ENCODE data around the gene MED25.
"Not testable (repeated sequence)": the region's sequence is repeated elsewhere in the genome, so short reads cannot be mapped to it uniquely, and the experiment has no call there.

MED25 gene

DNA sequence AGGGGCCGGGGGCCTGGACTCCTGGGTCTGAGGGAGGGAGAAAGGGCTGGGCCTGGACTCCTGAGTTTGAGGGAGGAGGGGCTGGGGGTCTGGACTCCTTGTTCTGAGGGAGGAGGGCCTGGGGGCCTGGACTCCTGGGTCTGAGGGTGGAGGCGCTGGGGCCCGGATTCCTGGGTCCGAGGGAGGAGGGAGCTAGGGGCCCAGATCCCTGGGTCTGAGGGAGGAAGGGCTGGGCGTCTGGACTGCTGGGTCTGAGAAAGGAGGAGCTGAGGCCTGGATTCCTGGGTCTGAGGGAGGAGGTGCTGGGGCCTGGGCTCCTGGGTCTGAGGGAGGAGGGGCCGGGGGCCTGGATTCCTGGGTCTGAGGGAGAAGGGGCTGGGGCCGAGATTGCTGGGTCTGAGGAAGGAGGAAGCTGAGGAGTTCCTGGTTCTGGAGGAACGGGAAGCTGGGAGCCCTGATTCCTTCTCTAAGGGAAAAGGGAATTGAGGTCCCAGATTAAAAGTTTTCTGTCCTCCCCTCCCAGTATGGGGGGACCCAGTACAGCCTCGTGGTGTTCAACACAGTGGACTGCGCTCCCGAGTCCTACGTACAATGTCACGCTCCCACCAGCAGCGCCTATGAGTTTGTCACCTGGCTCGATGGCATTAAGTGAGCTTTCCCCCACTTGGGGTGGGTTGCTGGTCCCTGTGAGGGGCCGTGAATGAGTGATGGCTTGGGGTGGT, 721 bp downstream of the MED25 start:
- DNase-seq: peak in 1 of 14 donors; percentile 45

DNA sequence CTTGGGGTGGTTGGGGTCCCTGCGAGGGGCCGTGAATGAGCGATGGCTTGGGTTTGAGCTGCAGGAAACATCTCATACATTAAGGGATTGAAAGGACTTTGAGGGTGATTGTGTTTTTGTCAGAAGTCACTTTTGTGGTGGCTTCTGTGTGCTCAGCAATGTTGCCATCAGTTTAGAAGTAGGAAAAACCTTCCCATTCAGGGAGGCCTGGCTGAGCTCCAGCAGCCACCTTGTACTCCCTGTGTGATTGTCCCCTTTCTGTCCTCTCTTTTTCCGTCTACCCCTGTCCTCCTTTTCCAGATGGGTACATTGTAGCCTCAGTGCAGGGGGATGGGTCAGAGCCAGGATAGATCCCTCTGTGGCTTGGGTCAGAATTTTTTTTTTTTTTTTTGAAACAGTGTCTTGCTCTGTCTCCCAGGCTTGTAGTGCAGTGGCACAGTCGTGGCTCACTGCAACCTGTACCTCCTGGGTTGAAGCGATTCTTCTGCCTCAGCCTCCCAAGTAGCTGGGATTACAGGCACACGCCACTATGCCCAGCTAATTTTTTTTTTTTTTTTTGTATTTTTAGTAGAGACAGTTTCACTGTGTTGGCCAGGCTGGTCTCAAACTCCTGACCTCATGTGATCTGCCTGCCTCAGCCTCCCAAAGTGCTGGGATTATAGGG, 1.5 kb downstream of the MED25 start:
- not testable (repeated sequence) for DNase-seq

DNA sequence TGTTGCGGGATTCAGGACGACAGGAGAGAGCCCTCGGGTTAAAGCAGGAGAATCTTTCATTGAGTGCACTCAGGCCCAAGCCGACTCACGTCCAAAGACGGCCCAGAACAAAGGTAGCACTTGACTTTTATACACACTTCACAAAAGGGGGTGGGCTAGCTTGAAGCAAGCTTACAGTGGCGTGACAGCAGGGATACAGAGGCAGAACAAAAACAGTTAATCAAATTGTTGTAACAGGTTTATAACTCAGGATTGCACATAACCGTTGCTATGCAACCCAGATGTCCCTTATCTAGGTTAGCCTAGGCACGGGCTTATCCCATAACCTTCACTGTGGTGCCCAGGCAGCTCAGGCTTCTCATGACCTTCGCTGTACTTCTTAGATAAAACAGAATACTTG, 2.0 kb downstream of the MED25 start:
- DNase-seq: no peak

DNA sequence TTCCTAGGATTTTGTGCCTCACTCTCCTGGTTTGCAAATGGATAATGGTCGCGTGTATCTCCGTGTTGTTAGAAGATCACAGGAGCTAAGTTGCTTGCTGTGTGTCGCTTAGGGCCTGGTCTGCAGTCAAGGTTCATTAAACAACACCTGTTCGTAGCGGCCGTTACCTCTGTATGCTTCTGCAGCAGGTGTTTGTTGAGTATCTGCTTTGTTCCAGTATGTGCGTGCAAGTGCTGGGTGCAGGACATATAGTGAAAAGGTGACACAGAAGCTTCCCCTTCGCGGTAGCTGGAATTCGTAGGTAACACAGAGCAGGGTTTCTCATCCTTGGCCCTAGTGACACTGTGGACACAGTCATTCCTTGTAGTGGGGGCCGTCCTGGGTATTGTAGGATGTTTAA, 5.4 kb downstream of the MED25 start:
- DNase-seq: no peak

DNA sequence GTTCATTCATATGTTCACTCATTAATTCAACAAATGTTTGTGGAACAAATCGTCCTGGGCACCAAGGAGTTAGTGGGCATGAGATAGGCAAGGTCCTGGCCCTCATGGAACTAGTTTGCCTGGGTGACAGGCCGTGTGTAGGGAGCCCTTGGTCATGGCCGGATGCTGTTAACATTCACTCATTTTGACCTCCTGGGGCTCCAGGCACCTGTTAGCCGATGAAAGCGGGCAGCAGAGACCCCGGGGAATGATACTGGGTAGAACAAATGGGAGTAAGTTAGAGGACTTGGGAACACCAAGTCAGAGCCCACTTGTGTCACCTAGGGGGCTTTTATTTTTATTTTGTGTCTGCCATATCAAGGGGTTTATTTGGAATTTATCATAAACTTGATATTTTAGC, 6.6 kb downstream of the MED25 start:
- DNase-seq: no peak

DNA sequence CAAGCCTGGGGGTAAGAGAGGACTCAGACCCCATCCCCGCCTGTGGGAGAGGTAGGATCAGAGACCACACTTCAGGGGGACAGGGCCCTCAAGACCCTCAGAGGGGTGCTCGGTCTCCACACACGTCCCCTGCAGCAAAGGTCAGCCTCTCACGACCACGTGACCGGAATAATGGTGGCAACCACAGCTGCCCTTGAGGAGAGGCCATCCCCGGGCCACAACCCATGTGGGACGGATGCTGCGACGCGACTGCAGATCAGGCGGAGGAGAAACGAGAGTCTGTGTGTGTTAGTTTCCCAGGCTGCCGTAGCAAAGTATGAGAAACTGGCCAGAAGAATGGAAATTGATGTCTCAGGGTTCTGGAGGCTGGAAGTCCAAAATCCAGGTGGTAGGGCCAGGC, 8.9 kb downstream of the MED25 start:
- no peak for DNase-seq

DNA sequence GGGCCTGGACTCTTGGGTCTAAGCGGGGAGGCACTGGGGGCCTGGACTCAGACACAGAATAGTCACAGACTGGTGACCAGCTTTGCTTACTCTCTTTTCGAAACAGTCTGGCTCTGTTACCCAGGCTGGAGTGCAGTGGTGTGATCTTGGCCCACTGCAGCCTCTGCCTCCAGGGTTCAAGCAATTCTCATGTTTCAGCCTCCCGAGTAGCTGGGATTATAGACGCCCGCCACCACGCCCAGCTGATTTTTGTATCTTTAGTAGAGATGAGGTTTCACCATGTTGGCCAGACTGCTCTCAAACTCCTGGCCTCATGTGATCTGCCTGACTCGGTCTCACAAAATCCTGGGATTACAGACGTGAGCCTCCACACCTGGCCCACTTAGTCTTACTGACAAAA, 11.1 kb downstream of the MED25 start:
- DNase-seq: no peak

DNA sequence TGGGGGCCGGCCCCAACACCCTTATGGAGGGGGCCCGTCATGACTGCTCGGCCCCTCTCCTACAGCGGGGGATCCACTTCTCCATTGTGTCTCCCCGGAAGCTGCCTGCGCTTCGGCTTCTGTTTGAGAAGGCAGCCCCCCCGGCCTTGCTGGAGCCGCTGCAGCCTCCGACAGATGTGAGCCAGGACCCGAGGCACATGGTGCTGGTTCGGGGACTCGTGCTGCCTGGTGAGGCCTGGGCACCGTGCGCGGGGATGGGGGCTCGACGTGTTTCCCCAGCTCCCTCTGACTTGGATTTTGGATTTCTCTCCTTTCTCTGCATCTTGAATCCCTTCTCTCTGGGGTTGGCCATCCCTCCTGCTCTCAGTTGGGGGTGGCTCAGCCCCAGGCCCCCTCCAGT, 11.6 kb downstream of the MED25 start:
- no peak for DNase-seq

DNA sequence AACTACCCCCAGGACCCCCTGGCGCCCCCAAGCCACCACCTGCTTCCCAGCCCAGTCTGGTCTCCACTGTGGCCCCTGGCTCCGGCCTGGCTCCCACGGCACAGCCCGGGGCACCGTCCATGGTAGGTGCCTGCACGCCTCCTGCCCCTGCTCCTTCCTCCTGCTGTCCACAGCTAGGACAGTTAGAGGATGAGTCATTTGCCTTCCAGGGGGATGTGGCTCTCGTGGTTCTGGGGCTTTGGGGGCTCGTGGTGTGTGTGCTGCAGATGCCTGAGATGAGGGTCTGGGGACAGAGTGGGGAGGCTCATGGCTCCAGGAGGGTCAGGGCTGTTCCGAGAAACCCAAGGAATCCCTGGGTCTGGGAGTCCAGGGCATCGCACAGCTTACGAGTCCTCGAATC, 12.7 kb downstream of the MED25 start:
- DNase-seq: no peak

DNA sequence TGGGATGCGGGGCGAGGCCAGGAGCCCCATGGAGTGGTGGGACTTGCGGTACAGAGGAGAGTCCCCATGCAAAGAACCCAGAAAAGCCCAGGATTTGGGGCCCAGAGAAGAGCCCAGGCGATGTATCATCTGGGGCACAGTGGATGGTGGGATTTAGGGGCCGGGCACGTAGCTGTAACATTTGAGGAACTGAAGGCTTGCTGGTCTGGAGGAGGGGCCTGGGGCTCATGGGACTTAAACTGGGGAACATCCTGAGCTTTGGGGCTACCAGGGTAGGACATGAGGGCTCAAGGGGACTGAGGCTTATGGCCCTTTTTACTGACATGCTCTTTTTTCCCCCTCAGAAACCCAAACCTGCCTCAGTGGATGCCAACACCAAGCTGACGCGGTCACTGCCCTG, 13.5 kb downstream of the MED25 start:
- DNase-seq: no peak

DNA sequence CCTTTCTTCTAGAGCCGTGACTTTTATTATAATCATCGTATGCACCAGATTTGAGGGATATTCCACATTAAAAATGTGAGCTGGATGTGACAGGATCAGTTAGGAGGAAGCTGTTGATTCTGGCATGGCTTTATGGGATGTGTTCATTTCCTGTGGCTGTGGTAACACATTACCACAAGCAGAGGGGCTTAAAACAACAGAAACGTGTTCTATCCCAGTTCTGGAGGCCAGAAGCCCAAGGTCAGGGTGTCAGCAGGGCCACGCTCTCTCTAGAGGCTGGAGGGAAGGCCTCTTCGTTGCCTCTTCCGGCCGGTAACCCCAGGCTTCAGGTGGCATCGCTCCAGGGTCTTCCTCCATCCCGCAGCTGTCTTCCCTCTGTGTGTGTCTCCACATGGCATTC, 14.5 kb downstream of the MED25 start:
- DNase-seq: no peak

DNA sequence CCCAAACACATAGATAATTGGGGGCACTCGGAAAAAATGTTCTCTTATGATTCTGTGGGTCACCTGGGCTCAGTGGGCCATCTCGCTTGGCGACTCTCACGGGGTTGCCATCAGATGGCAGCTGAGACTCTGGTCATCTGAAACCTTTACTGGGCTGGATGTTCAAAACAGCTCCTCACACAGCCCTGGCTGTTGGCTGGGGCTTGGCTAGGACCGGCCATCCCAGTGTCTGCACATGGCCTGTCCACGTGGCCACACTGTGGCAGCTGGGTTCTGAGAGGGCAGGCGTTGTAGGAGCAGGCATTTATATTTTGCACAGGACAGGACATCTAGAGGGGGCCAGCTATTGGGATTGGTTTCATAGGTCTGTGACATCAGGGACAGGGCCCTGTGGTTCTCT, 15.5 kb downstream of the MED25 start:
- DNase-seq: no peak

DNA sequence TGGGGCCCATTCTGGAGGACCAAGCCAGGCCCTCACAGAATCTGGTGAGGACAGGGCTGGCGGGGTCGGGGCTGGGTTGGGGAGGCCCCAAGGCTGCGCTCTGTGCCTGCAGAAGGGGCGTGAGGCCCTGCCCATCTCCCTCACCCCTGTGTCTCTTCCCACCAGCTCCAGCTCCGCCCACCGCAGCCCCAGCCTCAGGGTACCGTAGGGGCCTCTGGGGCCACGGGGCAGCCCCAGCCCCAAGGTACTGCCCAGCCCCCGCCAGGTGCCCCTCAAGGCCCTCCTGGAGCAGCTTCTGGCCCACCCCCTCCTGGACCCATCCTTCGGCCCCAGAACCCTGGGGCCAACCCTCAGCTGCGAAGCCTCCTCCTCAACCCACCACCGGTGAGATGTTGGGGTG, 17.5 kb downstream of the MED25 start:
- DNase-seq: no peak

DNA sequence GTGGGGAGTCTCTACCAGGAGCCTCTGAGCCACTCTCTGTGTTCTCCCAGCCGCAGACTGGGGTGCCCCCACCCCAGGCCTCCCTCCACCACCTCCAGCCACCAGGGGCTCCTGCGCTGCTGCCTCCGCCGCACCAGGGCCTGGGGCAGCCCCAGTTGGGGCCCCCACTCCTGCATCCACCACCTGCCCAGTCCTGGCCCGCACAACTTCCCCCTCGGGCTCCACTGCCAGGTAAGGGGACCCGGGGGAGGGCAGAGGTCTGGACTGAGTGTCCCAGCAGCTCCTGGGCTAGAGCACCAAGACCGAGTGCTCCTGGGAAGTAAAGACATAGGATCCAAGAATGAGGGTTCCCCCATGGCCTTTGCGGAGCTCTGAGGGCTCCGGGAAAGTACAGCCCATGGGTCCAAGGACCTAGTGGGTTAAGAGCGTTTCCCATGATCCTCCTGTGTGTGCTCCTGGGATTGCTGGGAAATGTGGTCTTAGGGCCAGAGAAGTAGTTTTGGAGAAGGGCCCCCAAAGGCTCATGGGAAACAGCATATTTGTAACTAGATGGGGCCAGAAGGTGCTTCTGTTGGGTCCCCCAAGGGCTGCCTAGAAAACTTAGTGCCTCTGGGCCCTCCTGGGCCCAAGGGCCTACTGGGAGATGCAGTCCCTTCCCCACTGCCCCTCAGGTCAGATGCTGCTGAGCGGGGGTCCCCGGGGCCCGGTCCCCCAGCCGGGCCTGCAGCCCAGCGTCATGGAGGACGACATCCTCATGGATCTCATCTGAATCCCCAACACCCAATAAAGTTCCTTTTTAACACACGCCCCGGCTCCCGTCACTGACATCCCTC, 18.3 kb downstream of the MED25 start:
- no peak for DNase-seq

DNA sequence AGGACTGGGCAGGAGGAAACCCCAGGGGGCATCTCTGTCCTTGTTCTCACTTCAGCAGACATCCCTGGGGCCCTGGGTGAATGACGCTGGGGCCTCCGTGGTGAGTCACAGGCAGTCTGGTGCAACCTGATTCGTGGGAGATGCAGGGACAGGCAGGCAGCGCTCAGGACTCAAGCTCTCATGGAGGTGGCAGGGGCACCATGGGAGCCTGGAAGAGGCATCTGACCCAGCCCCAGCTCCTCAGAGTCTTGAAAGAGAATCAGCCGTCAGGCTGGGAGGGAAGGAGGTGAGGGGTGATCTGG, 18.9 kb downstream of the MED25 start:
- no peak for DNase-seq

DNA sequence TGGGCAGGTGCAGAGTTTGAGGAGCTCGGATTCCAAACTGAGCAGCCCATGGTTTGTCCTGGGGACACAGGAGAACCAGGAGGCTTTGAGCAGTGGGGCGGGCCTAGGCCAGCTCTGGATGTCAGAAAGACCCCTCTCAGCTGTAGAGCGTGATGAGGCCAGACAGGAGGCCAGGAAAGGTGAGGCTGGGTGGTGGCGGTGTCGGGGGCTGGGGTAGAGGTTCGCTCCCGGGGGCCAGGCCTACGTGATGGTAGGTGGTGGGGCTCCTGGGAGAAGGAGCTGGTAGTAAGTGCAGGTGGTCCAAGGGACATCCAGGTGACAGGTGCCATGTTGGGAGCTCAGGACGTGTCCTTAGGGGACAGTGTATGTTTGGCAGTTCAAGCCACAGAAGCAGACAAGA, 19.3 kb downstream of the MED25 start:
- DNase-seq: no peak

DNA sequence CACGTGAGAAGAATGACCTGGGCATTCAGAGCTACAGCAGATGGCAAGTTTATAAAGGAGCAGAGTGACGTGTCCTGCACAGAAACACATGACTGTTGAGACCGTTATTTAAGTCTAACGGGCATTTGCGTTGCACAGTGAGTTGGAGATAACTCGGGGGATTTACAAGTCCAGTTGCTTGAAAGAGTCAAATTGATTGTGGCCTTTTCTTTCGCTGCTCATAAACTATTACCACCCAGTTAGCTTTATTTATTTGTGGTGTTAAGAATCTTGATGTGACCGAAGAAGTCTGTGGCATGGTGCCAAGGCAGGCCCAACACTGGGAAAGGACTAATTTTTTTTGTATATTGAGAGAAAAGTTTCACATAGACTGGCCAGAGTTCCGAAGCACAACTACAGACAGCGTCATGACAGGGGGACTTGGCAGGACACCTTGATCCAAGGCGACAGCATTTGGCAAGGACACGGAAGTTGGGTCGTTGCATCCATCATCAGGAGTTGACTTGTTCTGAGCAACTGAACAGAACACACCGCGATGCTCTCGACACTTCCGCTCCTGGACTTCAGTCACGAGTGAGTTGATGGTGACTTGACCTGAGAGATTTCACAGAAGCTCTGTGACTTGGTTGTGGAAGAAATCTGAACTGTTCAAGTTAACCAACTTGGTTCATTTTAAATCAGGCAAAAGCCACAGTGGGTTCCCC, 20.9 kb downstream of the MED25 start:
- DNase-seq: no peak

DNA sequence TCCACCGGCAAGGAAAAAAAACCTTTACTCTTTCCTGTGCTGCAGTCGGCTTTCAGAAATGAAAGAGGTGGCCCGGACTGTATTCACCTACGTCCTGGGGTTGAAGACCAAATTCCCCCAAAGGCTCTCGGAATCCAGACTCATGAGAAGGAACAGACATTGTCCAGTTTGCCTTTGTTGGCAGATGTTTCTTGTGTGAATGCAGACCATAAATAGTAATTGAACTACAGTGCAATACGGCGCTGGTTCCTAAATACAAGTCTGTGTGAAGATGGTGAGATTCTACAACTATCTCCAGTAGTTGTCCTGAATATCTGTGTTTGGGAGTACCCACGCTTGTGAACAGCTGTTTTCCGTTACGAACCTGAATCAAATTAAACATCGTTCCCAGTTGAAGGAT, 21.6 kb downstream of the MED25 start:
- no peak for DNase-seq

DNA sequence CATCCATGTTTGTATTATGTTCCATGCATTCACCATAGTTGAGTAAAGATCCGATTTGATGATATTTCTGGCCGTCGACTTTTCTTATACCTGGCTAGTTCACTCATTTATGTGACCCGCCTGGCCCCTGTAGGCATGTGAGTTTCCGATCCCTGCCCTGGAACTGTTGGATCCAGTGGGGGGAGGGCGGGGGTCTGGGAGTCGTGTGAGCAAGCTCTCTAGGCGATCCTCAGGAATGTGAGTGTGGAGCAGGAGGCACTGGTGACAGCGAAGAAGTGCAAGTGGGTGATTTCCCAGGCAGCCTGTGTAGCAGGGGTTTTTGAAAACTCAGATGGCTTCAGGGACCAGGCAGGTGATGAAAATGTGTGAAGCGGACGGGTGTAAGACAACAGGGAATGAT, 22.2 kb downstream of the MED25 start:
- DNase-seq: no peak

DNA sequence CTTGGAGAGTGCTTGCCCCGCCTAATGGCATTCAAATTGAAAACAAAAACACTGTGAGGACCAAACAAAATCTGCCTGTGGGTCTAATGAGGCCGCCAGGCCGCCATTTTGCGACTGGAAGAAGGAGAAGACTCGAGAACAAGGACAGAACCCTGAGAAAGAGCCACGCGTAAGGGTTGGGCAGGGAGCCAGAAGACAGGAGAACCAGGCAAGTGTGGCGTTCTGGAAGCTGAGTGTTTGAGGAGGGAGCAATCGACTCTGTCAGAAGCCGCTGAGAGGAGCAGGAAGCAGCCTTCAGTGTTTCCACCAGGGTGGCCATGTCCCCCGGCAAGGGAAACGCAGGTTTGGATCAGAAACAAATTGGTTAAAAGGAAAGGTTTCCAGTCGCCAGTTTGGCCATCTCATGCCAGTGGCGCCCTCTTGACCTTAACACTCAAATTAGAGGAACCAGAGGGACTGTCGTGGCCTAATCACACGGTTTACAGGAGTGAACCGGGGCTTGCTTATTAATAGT, 22.7 kb downstream of the MED25 start:
- no peak for DNase-seq

DNA sequence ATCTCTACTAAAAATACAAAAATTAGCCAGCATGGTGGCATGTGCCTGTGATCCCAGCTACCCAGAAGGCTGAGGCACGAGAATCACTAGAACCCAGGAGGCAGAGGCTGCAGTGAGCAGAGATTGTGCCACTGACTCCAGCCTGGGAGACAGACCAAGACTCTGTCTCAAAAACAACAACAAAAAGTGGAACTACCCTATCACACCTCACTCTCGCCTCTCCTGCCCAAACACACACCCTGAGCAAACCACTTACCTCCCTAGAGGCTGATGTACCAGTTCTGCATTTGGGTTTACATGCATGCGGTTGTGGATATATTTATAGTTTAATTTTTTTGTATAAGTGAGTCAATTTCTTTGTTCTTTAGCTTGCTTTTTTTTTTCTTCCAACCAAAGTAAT, 25.2 kb downstream of the MED25 start:
- no peak for DNase-seq

DNA sequence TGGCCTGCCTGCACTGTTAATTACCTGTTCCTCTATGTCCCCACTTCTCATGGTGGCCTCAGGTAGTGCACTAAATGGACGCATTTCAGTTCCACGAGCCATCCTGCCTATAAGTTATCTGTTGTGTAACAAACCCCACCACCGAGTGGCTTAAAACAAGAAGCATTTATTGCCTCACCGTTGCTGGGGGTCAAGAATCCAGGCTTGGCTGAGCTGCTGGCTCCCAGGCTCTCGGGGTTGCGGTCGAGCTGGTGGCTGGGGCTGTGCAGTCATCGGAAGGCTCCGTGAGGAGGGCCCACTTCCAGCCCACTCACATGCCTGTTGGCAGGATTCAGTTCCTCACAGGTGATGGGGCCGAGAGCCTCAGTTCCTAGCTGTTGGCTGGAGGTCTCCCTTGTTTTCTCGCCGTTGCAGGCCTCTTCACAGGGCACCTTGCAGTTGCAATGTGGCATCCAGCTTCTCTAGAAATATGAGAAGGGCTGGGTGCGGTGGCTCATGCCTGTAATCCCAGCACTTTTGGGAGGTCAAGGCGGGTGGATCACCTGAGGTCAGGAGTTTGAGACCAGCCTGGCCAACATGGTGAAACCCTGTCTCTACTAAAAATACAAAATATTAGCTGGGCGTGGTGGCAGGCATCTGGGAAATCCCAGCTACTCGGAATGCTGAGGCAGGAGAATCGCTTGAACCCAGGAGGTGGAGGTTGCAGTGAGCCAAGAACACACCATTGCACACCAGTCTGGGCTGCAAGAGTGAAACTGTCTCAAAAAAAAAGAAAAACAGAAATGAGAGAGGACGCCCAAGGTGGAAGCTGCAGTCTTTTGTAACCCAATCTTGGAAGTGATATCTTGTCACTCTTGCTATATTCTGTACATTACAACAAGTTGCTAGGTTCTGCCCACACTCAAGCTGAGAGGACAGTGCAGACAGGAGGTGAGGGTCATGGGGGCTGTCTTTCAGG, 26.3 kb downstream of the MED25 start:
- DNase-seq: no peak
